H1 (cell line): ENCODE measurements around the gene PTH2R.

Source experiments
- BACH1 ChIP-seq: IDR thresholded peaks from 2 replicates; pipeline ENCODE4 v1.6.1; 2012; ENCODE audit warnings: low read length, improper control_type of control experiment
- CBX5 ChIP-seq: fragments of 300-800, 300-1000 bp; sonication (generic); IDR thresholded peaks from 2 replicates; pipeline ENCODE4 v1.7.1; 2016; ENCODE audit warnings: antibody characterized with exemption, low read length, low read depth
- CREB1 ChIP-seq: IDR thresholded peaks from 2 replicates; pipeline ENCODE4 v1.6.1; 2012; ENCODE audit warnings: inconsistent platforms
- CTCF ChIP-seq, 3 experiments: IDR thresholded peaks; 1 replicate in 2 of 3; 2 replicates in 1 of 3; pipeline versions ENCODE4 v1.5.1 to v1.6.1; 2011; ENCODE audit warnings: low read length in 3 of 3, mild to moderate bottlenecking in 3 of 3, inconsistent platforms in 2 of 3, low read depth in 1 of 3, moderate library complexity in 1 of 3; ENCODE audit not compliant: insufficient read depth in 1 of 3; ENCODE audit errors: control extremely low read depth in 1 of 3
- EZH2 ChIP-seq: fragments of 200-600 bp; sonication (generic); IDR thresholded peaks from 2 replicates; pipeline ENCODE4 v1.7.1; 2012; ENCODE audit warnings: low read depth, mild to moderate bottlenecking, moderate library complexity, low read length, inconsistent platforms; ENCODE audit not compliant: severe bottlenecking
- FOSL1 ChIP-seq: IDR thresholded peaks from 2 replicates; pipeline ENCODE4 v1.6.1; 2011; ENCODE audit warnings: mild to moderate bottlenecking, low read depth, low read length, moderate library complexity; ENCODE audit not compliant: insufficient read depth
- GTF2F1 ChIP-seq: IDR thresholded peaks from 2 replicates; pipeline ENCODE4 v1.6.1; 2012; ENCODE audit warnings: low read depth, low read length, improper control_type of control experiment, borderline replicate concordance
- POLR2AphosphoS5 ChIP-seq: IDR thresholded peaks from 2 replicates; pipeline ENCODE4 v1.6.1; 2011; ENCODE audit warnings: low read depth, low read length
- SUZ12 ChIP-seq: fragments of 200-600 bp; sonication (generic); IDR thresholded peaks from 2 replicates; pipeline ENCODE4 v1.6.1; 2012; ENCODE audit warnings: mild to moderate bottlenecking, inconsistent platforms, low read length, moderate library complexity, mixed read lengths
- ZNF274 ChIP-seq: IDR thresholded peaks from 2 replicates; pipeline ENCODE4 v1.7.0; 2012; ENCODE audit warnings: low read length, borderline replicate concordance; ENCODE audit errors: extremely low read depth

DNA sequence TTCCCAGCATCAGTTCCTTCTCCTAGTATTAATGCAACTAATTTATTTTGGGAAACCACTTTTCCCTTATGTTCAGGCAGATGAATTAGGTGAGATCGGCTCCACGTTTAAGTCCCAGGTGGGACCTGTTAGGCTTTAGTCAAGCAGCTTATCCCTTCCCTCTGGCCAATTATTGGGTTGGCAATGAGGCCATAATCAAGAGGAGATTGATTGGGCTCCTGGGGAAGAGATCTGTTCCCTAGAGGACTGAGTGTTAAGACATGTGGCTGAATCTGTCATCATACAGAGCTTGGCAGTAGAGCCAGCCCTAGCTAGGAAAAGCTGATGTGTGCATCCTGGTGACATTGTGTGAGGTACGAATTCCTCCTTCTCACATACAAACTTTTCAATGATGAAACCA is 104.4 kb downstream of the PTH2R start:
- no peak for TF ChIP-seq POLR2AphosphoS5
- no peak for TF ChIP-seq EZH2
- no peak for TF ChIP-seq CTCF (IDR thresholded peaks at IDR 0.05; ENCODE audit: control extremely low read depth in 1 of 3, insufficient read depth in 1 of 3, low read depth in 1 of 3, low read length in 3 of 3)
- no peak for TF ChIP-seq CREB1
- no peak for TF ChIP-seq FOSL1
- no peak for TF ChIP-seq CBX5
- no peak for TF ChIP-seq SUZ12
- no peak for TF ChIP-seq GTF2F1
- TF ChIP-seq BACH1 = no peak
- no peak for TF ChIP-seq ZNF274
